ENCODE results near the gene CA7.

CA7 gene

GRCh38 chr16:66882702-66883101 is 38.5 kb downstream of the CA7 start:
- peak overlapping the region; percentile 82; the same call in 1 of the 2 replicates for H3K4me2 ChIP-seq (ENCODE audit: insufficient read depth, low read length)
- no peak for ATAC-seq (ENCODE audit: insufficient read depth, low read depth)

GRCh38 chr16:66885491-66885890 is 41.3 kb downstream of the CA7 start:
- Histone ChIP-seq H3K4me2 (ENCODE audit: insufficient read depth, low read length) (no peak overlapping the region), H3K4me3 (ENCODE audit: low read depth in 1 of 2, low read length in 2 of 2) (no peak overlapping the region), H3K9me3 (ENCODE audit: insufficient read depth, low read length, severe bottlenecking) (no peaks in the 10 kb centered on the region), H4K20me1 (ENCODE audit: insufficient read depth, low read length) (peaks cover 46% of the 10 kb centered on the region), H3K27ac (ENCODE audit: low read length) (no peak overlapping the region), H3K36me3 (ENCODE audit: insufficient read depth, low read length) (peaks cover 65% of the 10 kb centered on the region), H3K9ac (ENCODE audit: low read depth, low read length) (no peak overlapping the region), H3K27me3 (ENCODE audit: insufficient read depth, low read length, poor library complexity) (no peaks in the 10 kb centered on the region), H3K4me1 (ENCODE audit: insufficient read depth, low read length) (peaks cover 38% of the 10 kb centered on the region), H2AFZ (ENCODE audit: low read depth, low read length) (no peak overlapping the region), H3K79me2 (ENCODE audit: insufficient read depth, low read length) (peaks cover 80% of the 10 kb centered on the region)
- no peak for ATAC-seq (ENCODE audit: insufficient read depth, low read depth)
- DNase-seq, result no peak
- TF ChIP-seq CTCF (IDR thresholded peaks at IDR 0.05; ENCODE audit: borderline replicate concordance, extremely low read depth, low read length, poor library complexity, severe bottlenecking) (no peak), EZH2 (IDR thresholded peaks at IDR 0.05; ENCODE audit: borderline replicate concordance, low read depth, low read length, severe bottlenecking) (no peak)

More at GRCh38 chr16:66882702-66883101, 38.5 kb downstream of the CA7 start:
- Histone ChIP-seq H3K9me3 (ENCODE audit: insufficient read depth, low read length, severe bottlenecking) (no peaks in the 10 kb centered on the region), H3K27ac (ENCODE audit: low read length) (no peak overlapping the region), H3K9ac (ENCODE audit: low read depth, low read length) (0 out of 2 replicates have a peak overlapping the region, but pooled peaks have one; percentile 97), H3K27me3 (ENCODE audit: insufficient read depth, low read length, poor library complexity) (no peaks in the 10 kb centered on the region), H2AFZ (ENCODE audit: low read depth, low read length) (no peak overlapping the region), H3K4me3 (ENCODE audit: low read depth in 1 of 2, low read length in 2 of 2) (no peak overlapping the region), H3K36me3 (ENCODE audit: insufficient read depth, low read length) (peaks cover 50% of the 10 kb centered on the region), H3K79me2 (ENCODE audit: insufficient read depth, low read length) (peaks cover 68% of the 10 kb centered on the region), H4K20me1 (ENCODE audit: insufficient read depth, low read length) (peaks cover 40% of the 10 kb centered on the region), H3K4me1 (ENCODE audit: insufficient read depth, low read length) (peaks cover 63% of the 10 kb centered on the region)
- no peak for DNase-seq
- no peak for TF ChIP-seq EZH2 (IDR thresholded peaks at IDR 0.05; ENCODE audit: borderline replicate concordance, low read depth, low read length, severe bottlenecking)
- TF ChIP-seq CTCF (IDR thresholded peaks at IDR 0.05; ENCODE audit: borderline replicate concordance, extremely low read depth, low read length, poor library complexity, severe bottlenecking), result no peak

- no peaks in the 10 kb centered on the region for H3K27me3 ChIP-seq (ENCODE audit: insufficient read depth, low read length, poor library complexity)
- peaks cover 70% of the 10 kb centered on the region for H3K36me3 ChIP-seq (ENCODE audit: insufficient read depth, low read length)
Observed at GRCh38 chr16:66886321-66886720, 42.1 kb downstream of the CA7 start.

More at GRCh38 chr16:66886321-66886720, 42.1 kb downstream of the CA7 start:
- Histone ChIP-seq H3K4me3 (ENCODE audit: low read depth in 1 of 2, low read length in 2 of 2) (no peak overlapping the region), H3K9ac (ENCODE audit: low read depth, low read length) (no peak overlapping the region), H3K27ac (ENCODE audit: low read length) (no peak overlapping the region), H4K20me1 (ENCODE audit: insufficient read depth, low read length) (peaks cover 46% of the 10 kb centered on the region), H2AFZ (ENCODE audit: low read depth, low read length) (no peak overlapping the region), H3K9me3 (ENCODE audit: insufficient read depth, low read length, severe bottlenecking) (no peaks in the 10 kb centered on the region), H3K79me2 (ENCODE audit: insufficient read depth, low read length) (peaks cover 74% of the 10 kb centered on the region), H3K4me1 (ENCODE audit: insufficient read depth, low read length) (peaks cover 33% of the 10 kb centered on the region), H3K4me2 (ENCODE audit: insufficient read depth, low read length) (no peak overlapping the region)
- DNase-seq, result no peak
- TF ChIP-seq EZH2 (IDR thresholded peaks at IDR 0.05; ENCODE audit: borderline replicate concordance, low read depth, low read length, severe bottlenecking) (no peak), CTCF (IDR thresholded peaks at IDR 0.05; ENCODE audit: borderline replicate concordance, extremely low read depth, low read length, poor library complexity, severe bottlenecking) (no peak)
- ATAC-seq (ENCODE audit: insufficient read depth, low read depth), result no peak

All from DND-41 (cell line).